D721Med (cell line): Measurements from ENCODE around the gene SNTB2.
"Not testable (repeated sequence)": the region's sequence is repeated elsewhere in the genome, so short reads cannot be mapped to it uniquely, and the experiment has no call there.

Source experiments
- DNase-seq: peaks from one replicate; pipeline ENCODE4 v3.0.0; 2011; ENCODE audit warnings: low spot score; ENCODE audit not compliant: insufficient read length
- FAIRE-seq: peaks from 2 replicates; lab custom pipeline; 2011; peaks lifted over from hg19 to GRCh38; lab: Jason Lieb, UNC
- CTCF ChIP-seq: IDR thresholded peaks from 2 replicates; pipeline ENCODE4 v1.5.1; 2012; ENCODE audit warnings: mild to moderate bottlenecking, control low read depth; ENCODE audit not compliant: insufficient read depth; ENCODE audit errors: missing control alignments

The SNTB2 gene

GRCh38 chr16:69283851-69284250, 96.9 kb downstream of the SNTB2 start:
- DNase-seq: no peak
- no peak for FAIRE-seq
- TF ChIP-seq CTCF: no peak

DNA sequence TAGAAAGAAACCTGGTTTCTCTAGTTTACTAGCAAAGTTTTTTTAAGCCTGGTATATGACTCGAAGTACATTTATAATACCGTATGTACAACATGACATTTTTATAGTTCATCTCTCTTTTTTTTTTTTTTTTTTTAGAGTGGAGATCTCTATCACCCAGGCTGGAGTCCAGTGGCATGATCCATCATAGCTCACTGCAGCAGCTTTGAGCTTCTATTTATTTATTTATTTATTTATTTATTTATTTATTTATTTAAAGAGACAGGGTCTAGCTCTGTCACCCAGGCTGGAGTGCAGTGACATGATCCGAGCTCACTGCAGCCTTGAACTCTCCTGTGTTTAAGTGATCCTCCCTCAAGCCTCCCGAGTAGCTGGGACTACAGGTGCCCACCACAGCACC, 98.3 kb downstream of the SNTB2 start:
- no peak for FAIRE-seq

DNA sequence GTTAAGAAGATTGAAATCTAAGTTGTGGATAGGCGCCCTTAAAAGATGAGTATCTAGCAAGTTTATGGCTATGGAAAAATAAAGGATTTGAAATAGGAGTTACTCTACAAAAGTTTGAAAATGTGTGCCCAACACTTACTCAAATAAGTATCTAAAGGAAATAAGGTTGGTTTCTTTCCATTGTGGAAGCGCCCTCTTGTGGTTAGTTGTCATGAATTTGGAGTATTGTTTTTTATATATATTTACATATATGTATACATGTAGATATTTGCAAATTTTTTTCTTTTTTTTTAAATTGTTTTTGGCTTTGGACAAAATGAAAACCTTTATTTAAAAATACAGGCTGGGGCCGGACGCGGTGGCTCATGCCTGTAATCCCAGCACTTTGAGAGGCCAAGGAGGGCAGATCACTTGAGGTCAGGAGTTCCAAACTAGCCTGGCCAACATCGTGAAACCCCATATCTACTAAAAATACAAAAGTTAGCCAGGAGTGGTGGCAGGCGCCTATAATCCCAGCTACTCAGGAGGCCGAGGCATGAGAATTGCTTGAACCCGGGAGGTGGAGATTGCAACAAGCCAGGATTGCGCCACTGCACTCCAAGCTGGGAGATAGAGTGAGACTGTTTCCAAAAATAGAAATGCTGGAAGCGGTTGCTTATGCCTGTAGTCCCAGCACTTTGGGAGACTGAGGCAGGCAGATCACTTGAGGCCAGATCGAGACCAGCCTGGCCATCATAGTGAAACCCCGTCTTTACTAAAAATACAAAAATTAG, 100.2 kb downstream of the SNTB2 start:
- DNase-seq: no peak
- no peak for FAIRE-seq
- TF ChIP-seq CTCF: peak; percentile 54

More for the DNA sequence above, 98.3 kb downstream of the SNTB2 start:
- no peak for DNase-seq
- no peak for TF ChIP-seq CTCF

DNA sequence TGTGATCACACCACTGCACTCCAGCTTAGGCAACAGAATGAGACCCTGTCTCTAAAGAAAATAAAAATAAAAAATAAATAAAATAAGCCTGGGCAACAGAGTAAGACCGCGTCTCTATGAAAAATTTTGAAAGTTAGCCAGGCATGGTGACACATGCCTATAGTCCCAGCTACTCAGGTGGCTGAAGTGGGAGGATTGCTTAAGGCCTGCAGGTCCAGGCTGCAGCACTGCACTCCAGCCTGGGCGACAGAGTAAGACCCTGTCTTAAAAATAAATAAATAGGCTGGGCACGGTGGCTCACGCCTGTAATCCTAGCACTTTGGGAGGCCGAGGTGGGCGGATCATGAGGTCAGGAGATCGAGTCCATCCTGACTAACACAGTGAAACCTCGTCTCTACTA, 104.7 kb downstream of the SNTB2 start:
- not testable (repeated sequence) for DNase-seq, FAIRE-seq

DNA sequence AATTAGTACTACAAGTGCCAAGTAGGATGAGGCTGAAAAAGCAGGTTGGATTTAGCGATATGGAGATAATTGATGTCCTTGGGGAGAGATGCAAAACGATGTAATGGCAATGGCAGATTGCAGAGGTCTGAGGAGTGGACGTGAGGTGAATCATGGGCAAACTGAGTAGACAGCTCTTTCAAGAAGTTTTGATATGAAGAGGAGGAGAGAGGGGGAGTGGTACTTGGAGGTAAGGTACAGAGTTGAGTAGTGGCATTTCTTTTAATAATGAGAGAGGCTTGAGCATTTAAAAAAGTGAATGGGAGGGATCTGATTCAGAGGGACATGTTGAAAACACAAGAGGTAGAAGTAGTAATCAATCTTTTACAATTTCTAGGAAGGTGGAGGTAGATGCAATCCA, 106.4 kb downstream of the SNTB2 start:
- TF ChIP-seq CTCF: no peak
- DNase-seq: no peak
- no peak for FAIRE-seq

DNA sequence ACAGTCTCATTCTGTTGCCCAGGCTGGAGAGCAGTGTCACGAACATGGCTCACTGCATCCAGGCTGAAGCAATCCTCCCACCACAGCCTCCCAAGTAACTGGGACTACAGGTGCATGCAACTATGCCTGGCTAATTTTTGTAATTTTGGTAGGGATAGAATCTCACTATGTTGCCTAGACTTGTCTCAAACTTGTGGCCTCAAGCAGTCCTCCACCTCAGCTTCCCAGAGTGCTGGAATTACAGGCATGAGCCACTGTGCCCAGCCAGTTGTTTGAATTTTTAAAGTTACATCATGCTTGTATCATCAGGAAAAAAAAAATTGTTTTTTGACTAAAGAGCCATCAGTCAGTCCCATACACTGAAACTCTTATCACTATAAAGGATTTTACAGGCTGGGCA, 107.1 kb downstream of the SNTB2 start:
- FAIRE-seq: no peak
- TF ChIP-seq CTCF: no peak
- no peak for DNase-seq

GRCh38 chr16:69296771-69297170, 109.8 kb downstream of the SNTB2 start:
- not testable (repeated sequence) for DNase-seq, FAIRE-seq

GRCh38 chr16:69298261-69298660, 111.3 kb downstream of the SNTB2 start:
- no peak for DNase-seq
- no peak for FAIRE-seq
- no peak for TF ChIP-seq CTCF
